SU-DHL-6 (cell line): ENCODE results near the gene EPHA7.

Source experiments
- H2AFZ ChIP-seq: fragments of 200-600 bp; sonication (generic); 2 replicates; pipeline ENCODE4 v1.6.1; 2014; ENCODE audit warnings: low read depth, mild to moderate bottlenecking, moderate library complexity, mixed read lengths, antibody characterized with exemption, low read length; ENCODE audit not compliant: severe bottlenecking
- H3F3A ChIP-seq: fragments of 200-600 bp; shearing (Covaris generic); 2 replicates; pipeline ENCODE4 v1.6.0; 2016; ENCODE audit warnings: antibody characterized with exemption, mild to moderate bottlenecking; ENCODE audit not compliant: insufficient read depth
- H3K27ac ChIP-seq: fragments of 200-600 bp; sonication (generic); 2 replicates; pipeline ENCODE4 v1.5.1; 2016; ENCODE audit warnings: low read depth, mild to moderate bottlenecking, low read length, moderate library complexity, mixed read lengths
- H3K27me3 ChIP-seq: fragments of 200-600 bp; sonication (generic), shearing (Covaris generic); 2 replicates; pipeline ENCODE4 v1.6.0; 2014; ENCODE audit warnings: mild to moderate bottlenecking, low read length
- H3K36me3 ChIP-seq: fragments of 200-600 bp; sonication (generic); 2 replicates; pipeline ENCODE4 v1.6.1; 2014; ENCODE audit warnings: mild to moderate bottlenecking, low read length, mixed read lengths
- H3K4me2 ChIP-seq: fragments of 300-600, 200-600 bp; shearing (Covaris generic), sonication (generic); 2 replicates; pipeline ENCODE4 v1.6.0; 2014; ENCODE audit warnings: low read length, low read depth, mild to moderate bottlenecking; ENCODE audit not compliant: poor library complexity, severe bottlenecking
- H3K4me3 ChIP-seq: fragments of 200-600 bp; sonication (generic); 2 replicates; pipeline ENCODE4 v1.5.1; 2014; ENCODE audit warnings: antibody characterized with exemption, low read length, mild to moderate bottlenecking, mixed read lengths; ENCODE audit not compliant: insufficient read depth, poor library complexity, severe bottlenecking
- H3K79me2 ChIP-seq: fragments of 200-600 bp; sonication (generic); 2 replicates; pipeline ENCODE4 v1.6.1; 2014; ENCODE audit warnings: mild to moderate bottlenecking, low read length, moderate library complexity; ENCODE audit not compliant: insufficient read depth
- H3K9ac ChIP-seq: fragments of 200-600 bp; sonication (generic); 2 replicates; pipeline ENCODE4 v1.7.0; 2014; ENCODE audit warnings: mild to moderate bottlenecking, low read length
- H3K9me2 ChIP-seq: fragments of 200-600 bp; sonication (generic); replicated peaks from 2 replicates; pipeline ENCODE4 v1.6.1; 2014; ENCODE audit warnings: low read length; ENCODE audit not compliant: insufficient read depth
- H3K9me3 ChIP-seq: fragments of 200-600 bp; sonication (generic); 2 replicates; pipeline ENCODE4 v1.6.1; 2014; ENCODE audit warnings: low read length, mixed read lengths; ENCODE audit not compliant: insufficient read depth
- H4K20me1 ChIP-seq: fragments of 200-600 bp; sonication (generic); 2 replicates; pipeline ENCODE4 v1.6.1; 2014; ENCODE audit warnings: low read depth, mild to moderate bottlenecking, antibody characterized with exemption, low read length, moderate library complexity, mixed read lengths
- CTCF ChIP-seq: fragments of 200-600 bp; sonication (generic); IDR thresholded peaks from one replicate; pipeline ENCODE4 v1.5.1; 2017; ENCODE audit warnings: antibody characterized with exemption, mild to moderate bottlenecking, low read length, moderate library complexity; ENCODE audit not compliant: insufficient read depth, poor library complexity, severe bottlenecking
- EZH2phosphoT487 ChIP-seq: fragments of 200-600 bp; sonication (generic), shearing (Covaris generic); conservative IDR thresholded peaks from 2 replicates; pipeline ENCODE4 v1.6.1; 2018; ENCODE audit warnings: mild to moderate bottlenecking, antibody characterized with exemption, low read length, moderate library complexity, mixed read lengths

EPHA7 gene

GRCh38 chr6:93394471-93394870, 24.9 kb downstream of the EPHA7 start:
- no peaks in the 10 kb centered on the region for H3K9me2 ChIP-seq
- H3K79me2 ChIP-seq, result no peaks in the 10 kb centered on the region
- H4K20me1 ChIP-seq, result no peaks in the 10 kb centered on the region
- no peaks in the 10 kb centered on the region for H3K9me3 ChIP-seq
- H2AFZ ChIP-seq, result no peak overlapping the region
- no peak overlapping the region for H3K9ac ChIP-seq
- no peak overlapping the region for H3K4me2 ChIP-seq
- no peak for TF ChIP-seq CTCF
- no peak for TF ChIP-seq EZH2phosphoT487
- no peak overlapping the region for H3K4me3 ChIP-seq
- no peaks in the 10 kb centered on the region for H3K27me3 ChIP-seq
- no peak overlapping the region for H3K27ac ChIP-seq
- no peaks in the 10 kb centered on the region for H3K36me3 ChIP-seq
- H3F3A ChIP-seq, result no peaks in the 10 kb centered on the region

- Histone ChIP-seq H2AFZ (no peak overlapping the region), H3K9me3 (no peaks in the 10 kb centered on the region), H3K9me2 (no peaks in the 10 kb centered on the region), H3K4me2 (no peak overlapping the region), H3K27me3 (no peaks in the 10 kb centered on the region), H3F3A (no peaks in the 10 kb centered on the region), H3K9ac (no peak overlapping the region), H3K36me3 (no peaks in the 10 kb centered on the region), H3K27ac (no peak overlapping the region), H4K20me1 (no peaks in the 10 kb centered on the region), H3K4me3 (no peak overlapping the region), H3K79me2 (no peaks in the 10 kb centered on the region)
- no peak for TF ChIP-seq CTCF
- TF ChIP-seq EZH2phosphoT487, result no peak
Observed at GRCh38 chr6:93393554-93394074, 25.7 kb downstream of the EPHA7 start.

GRCh38 chr6:93392797-93393196, 26.6 kb downstream of the EPHA7 start:
- H3K27me3 ChIP-seq, result no peaks in the 10 kb centered on the region
- H3K9me3 ChIP-seq, result no peaks in the 10 kb centered on the region
- no peak overlapping the region for H3K4me3 ChIP-seq
- no peaks in the 10 kb centered on the region for H4K20me1 ChIP-seq
- H3K79me2 ChIP-seq, result no peaks in the 10 kb centered on the region
- TF ChIP-seq CTCF (no peak), EZH2phosphoT487 (no peak)
- H2AFZ ChIP-seq, result no peak overlapping the region
- no peak overlapping the region for H3K4me2 ChIP-seq
- no peak overlapping the region for H3K27ac ChIP-seq
- H3K9me2 ChIP-seq, result no peaks in the 10 kb centered on the region
- H3F3A ChIP-seq, result no peaks in the 10 kb centered on the region
- no peaks in the 10 kb centered on the region for H3K36me3 ChIP-seq
- no peak overlapping the region for H3K9ac ChIP-seq
